GM12878 (cell line): ENCODE measurements around the gene NUDT14. TPM values are rescaled to one million over a fixed set of nuclear protein-coding genes. Genes with fewer than 3 reads are reported as not detected.

Source experiments
- ATAC-seq: fragments of 200-7000 bp; cut with Tn5 transposase; 3 replicates; pipeline ENCODE4 v1.9.1; 2020; ENCODE audit warnings: mild to moderate bottlenecking, moderate library complexity
- BruUV-seq: library from RNA; stranded (reverse); fragments of 400-500 nt; replicated peaks from 2 replicates; lab custom pipeline; 2021; lab: Mats Ljungman, UMichigan
- CTCF ChIA-PET: fragments of 300-600 bp; sonication (Branson Sonifier 250); formaldehyde crosslinking; extraction: SDS; loops from one replicate; lab custom pipeline; 2021; ENCODE audit warnings: inconsistent platforms; lab: Yijun Ruan, JAX
- POLR2A ChIA-PET: fragments of 350-600 bp; formaldehyde crosslinking; extraction: SDS; loops from one replicate; lab custom pipeline; 2021; ENCODE audit warnings: inconsistent platforms; lab: Charles Lee
- RAD21 ChIA-PET: fragments of 300-600 bp; sonication (Branson Sonifier 250); formaldehyde crosslinking; loops from one replicate; lab custom pipeline; 2023; ENCODE audit warnings: antibody characterized with exemption; ENCODE audit not compliant: unreplicated experiment; lab: Charles Lee
- SMC1A ChIA-PET: fragments of 300-600 bp; sonication (Branson Sonifier 250); formaldehyde crosslinking; loops from one replicate; lab custom pipeline; 2023; ENCODE audit not compliant: unreplicated experiment, uncharacterized antibody; lab: Charles Lee
- DNase-seq: peaks from one replicate; pipeline ENCODE4 v3.0.0-alpha.2; 2011; ENCODE audit warnings: low read depth, low spot score
- FAIRE-seq: peaks from 3 replicates; lab custom pipeline; 2011; peaks lifted over from hg19 to GRCh38; lab: Jason Lieb, UNC
- H2AFZ ChIP-seq: 2 replicates; pipeline ENCODE4 v1.6.0; 2011; ENCODE audit warnings: low read depth, low read length, control low read depth; ENCODE audit not compliant: control insufficient read depth
- H3K27ac ChIP-seq: 2 replicates; pipeline ENCODE4 v1.5.1; 2011; ENCODE audit warnings: control low read depth; ENCODE audit not compliant: control insufficient read depth, insufficient read depth
- H3K27me3 ChIP-seq, 2 experiments: replicated peaks in 1 of 2; 2 replicates each; pipeline versions ENCODE4 v1.6.0 to v1.6.1; 2011; ENCODE audit warnings: low read length in 1 of 2; ENCODE audit not compliant: control insufficient read depth in 2 of 2, insufficient read depth in 2 of 2
- H3K36me3 ChIP-seq, 2 experiments: 2 replicates each; pipeline ENCODE4 v1.5.1; 2011; ENCODE audit warnings: low read length in 1 of 2; ENCODE audit not compliant: control insufficient read depth in 2 of 2, insufficient read depth in 2 of 2
- H3K4me1 ChIP-seq: 2 replicates; pipeline ENCODE4 v1.6.1; 2011; ENCODE audit warnings: mild to moderate bottlenecking, low read length, moderate library complexity, mixed read lengths; ENCODE audit not compliant: control insufficient read depth, insufficient read depth
- H3K4me2 ChIP-seq: 2 replicates; pipeline ENCODE4 v1.6.0; 2011; ENCODE audit warnings: control low read depth; ENCODE audit not compliant: control insufficient read depth, insufficient read depth
- H3K4me3 ChIP-seq: fragments of 200-600 bp; sonication (generic); 2 replicates; pipeline ENCODE4 v1.5.1; 2016
- H3K79me2 ChIP-seq: 2 replicates; pipeline ENCODE4 v1.6.0; 2011; ENCODE audit warnings: low read length; ENCODE audit not compliant: control insufficient read depth, insufficient read depth
- H3K9ac ChIP-seq: 2 replicates; pipeline ENCODE4 v1.8.0; 2011; ENCODE audit warnings: low read length, control low read depth, mixed read lengths; ENCODE audit not compliant: control insufficient read depth, insufficient read depth
- H3K9me3 ChIP-seq: replicated peaks from 3 replicates; pipeline ENCODE4 v1.5.1; 2011; ENCODE audit warnings: mild to moderate bottlenecking, low read length; ENCODE audit not compliant: control insufficient read depth, insufficient read depth
- H4K20me1 ChIP-seq: 2 replicates; pipeline ENCODE4 v1.6.0; 2011; ENCODE audit not compliant: control insufficient read depth, insufficient read depth
- BACH1 ChIP-seq: fragments of 450-650 bp; IDR thresholded peaks from 2 replicates; pipeline ENCODE4 v1.6.1; 2017; ENCODE audit warnings: mild to moderate bottlenecking, borderline replicate concordance
- BHLHE40 ChIP-seq, 2 experiments: fragments of 450-650 bp in 1 of 2; IDR thresholded peaks; 2 replicates each; pipeline ENCODE4 v1.6.1; 2011 to 2017; ENCODE audit warnings: low read depth in 2 of 2, borderline replicate concordance in 1 of 2, improper control_type of control experiment in 1 of 2, low read length in 1 of 2, mild to moderate bottlenecking in 1 of 2
- ELK1 ChIP-seq: IDR thresholded peaks from 2 replicates; pipeline ENCODE4 v1.6.1; 2012; ENCODE audit warnings: low read depth, low read length, improper control_type of control experiment
- FOS ChIP-seq: IDR thresholded peaks from 3 replicates; pipeline ENCODE4 v1.6.1; 2011; ENCODE audit warnings: borderline replicate concordance; ENCODE audit not compliant: insufficient read length; ENCODE audit errors: extremely low read depth
- HDAC6 ChIP-seq: fragments of 200-600 bp; sonication (generic); IDR thresholded peaks from one replicate; pipeline ENCODE4 v1.8.0; 2017; ENCODE audit warnings: antibody characterized with exemption; ENCODE audit not compliant: unreplicated experiment
- HDGF ChIP-seq: fragments of 450-650 bp; IDR thresholded peaks from 2 replicates; pipeline ENCODE4 v1.6.1; 2016; ENCODE audit warnings: antibody characterized with exemption
- NR2F1 ChIP-seq: fragments of 450-650 bp; conservative IDR thresholded peaks from 2 replicates; pipeline ENCODE4 v1.6.1; 2017; ENCODE audit warnings: mild to moderate bottlenecking
- PAX8 ChIP-seq: fragments of 450-650 bp; IDR thresholded peaks from 2 replicates; pipeline ENCODE4 v1.6.1; 2017; ENCODE audit warnings: mild to moderate bottlenecking, moderate library complexity
- PKNOX1 ChIP-seq: fragments of 450-650 bp; IDR thresholded peaks from 2 replicates; pipeline ENCODE4 v1.6.1; 2016; ENCODE audit warnings: mild to moderate bottlenecking
- RELA ChIP-seq: fragments of 450-650 bp; IDR thresholded peaks from 2 replicates; pipeline ENCODE4 v1.8.0; 2014; ENCODE audit warnings: borderline replicate concordance; ENCODE audit not compliant: partially characterized antibody
- STAT3 ChIP-seq: IDR thresholded peaks from 2 replicates; pipeline ENCODE4 v1.6.1; 2011; ENCODE audit warnings: low read depth, low read length, improper control_type of control experiment
- WGBS: methylation state at CpG from one replicate; pipeline ENCODE4 v1.1.6; 2016; ENCODE audit warnings: low lambda C conversion rate; ENCODE audit not compliant: insufficient replicate concordance, insufficient coverage; ENCODE audit errors: missing lambda C conversion rate; 5-methylcytosine and 5-hydroxymethylcytosine counted together
- in situ Hi-C: fragments of 300-500 bp; cut with MboI; formaldehyde crosslinking; loops from 9 replicates; pipeline ENCODE4 v1.14.3; 2018; ENCODE audit warnings: mixed read lengths
- intact Hi-C: fragments of 100-400 bp; cut with micrococcal nuclease; formaldehyde crosslinking; loops from one replicate; pipeline ENCODE4 v1.14.2; 2022; ENCODE audit not compliant: unreplicated experiment
- polyA plus RNA-seq, 11 experiments: library from polyadenylated mRNA; depleted of rRNA in 4 of 11; unstranded in 6 of 11; stranded (reverse) in 5 of 11; fragments of >200 nt; fragmentation: Nextera tagmentation in 4 of 11; fragmentation: Illumina TruSeq in 1 of 11; extraction: Ambion mirVana in 4 of 11; extraction: Trizol in 1 of 11; gene quantifications; 1 replicate in 1 of 11; 2 replicates in 10 of 11; pipeline versions ENCODE4 v1.2.1 to v1.2.3, GENCODE V29; 2011 to 2016; ENCODE audit warnings: inconsistent platforms in 2 of 11, missing spikeins in 2 of 11, low read depth in 1 of 11
- total RNA-seq, 4 experiments: library from RNA; depleted of rRNA in 3 of 4; stranded (reverse); fragments of >200 nt in 3 of 4; fragmentation: Illumina TruSeq in 1 of 4; extraction: Trizol in 1 of 4; gene quantifications; 2 replicates each; pipeline versions ENCODE4 v1.2.1 to v1.2.3, GENCODE V29; 2013 to 2021

NUDT14 gene
- total and polyA plus RNA-seq, 10 of the 15 experiments (the other 5 are each of a cell fraction or from before 2014, with no cell fraction given): 0.62 to 6.8 (median 4.3) TPM; not detected in 1

GRCh38 chr14:105135700-105136395 lies 45.3 kb downstream of the NUDT14 start:
- no peak overlapping the region for H3K27ac ChIP-seq
- TF ChIP-seq HDGF: no peak
- TF ChIP-seq PKNOX1: no peak
- TF ChIP-seq BHLHE40 (IDR thresholded peaks at IDR 0.05; ENCODE audit: borderline replicate concordance in 1 of 2, low read depth in 2 of 2, low read length in 1 of 2): no peak
- TF ChIP-seq RELA: no peak
- TF ChIP-seq ELK1: no peak
- no peak for TF ChIP-seq HDAC6
- no peak for TF ChIP-seq STAT3
- TF ChIP-seq NR2F1: no peak
- TF ChIP-seq FOS: no peak
- TF ChIP-seq BACH1: no peak
- no peak for TF ChIP-seq PAX8
- DNase-seq (no peak), FAIRE-seq (no peak), ATAC-seq (no peak)
- BruUV-seq: no TSS peak
- H3K4me3 ChIP-seq: no peak overlapping the region
- SMC1A ChIA-PET: no interaction called here
- no peaks in the 10 kb centered on the region for H3K79me2 ChIP-seq
- WGBS: 66% methylated on average over 14 of the region's 14 CpGs
- H3K4me1 ChIP-seq: no peaks in the 10 kb centered on the region
- H3K27me3 ChIP-seq: no peaks in the 10 kb centered on the region
- H3K9ac ChIP-seq: no peak overlapping the region
- CTCF ChIA-PET: no interaction called here
- H4K20me1 ChIP-seq: no peaks in the 10 kb centered on the region
- peaks cover 8% of the 10 kb centered on the region; the same call in 2 of the 3 replicates for H3K9me3 ChIP-seq
- no peak overlapping the region for H2AFZ ChIP-seq
- POLR2A ChIA-PET: no interaction called here
- intact Hi-C loops (no loop called here), in situ Hi-C loops (no loop called here)
- no peaks in the 10 kb centered on the region for H3K36me3 ChIP-seq
- RAD21 ChIA-PET: no interaction called here
- H3K4me2 ChIP-seq: no peak overlapping the region
